Heart left ventricle (tissue), 16 donors: ENCODE measurements around the gene ISG15. TPM values are rescaled to one million over a fixed set of nuclear protein-coding genes. Genes with fewer than 3 reads are reported as not detected.
"Not testable (repeated sequence)": the region's sequence is repeated elsewhere in the genome, so short reads cannot be mapped to it uniquely, and the experiment has no call there.

ENCODE experiments used
- ATAC-seq, 4 donors: fragments of 200-7000 bp; cut with Tn5 transposase; one replicate each; pipeline ENCODE4 v1.9.1; 2020 to 2022; ENCODE audit warnings: moderate library complexity in 4 of 4, mild to moderate bottlenecking in 3 of 4, moderate number of reproducible peaks in 1 of 4
- DNase-seq, 5 donors: peaks; one replicate each; pipeline ENCODE4 v3.0.0-alpha.2; 2020
- H3K27ac ChIP-seq, 12 donors: fragments of 200-600 bp; sonication (generic) in 4 of 12; one replicate each; pipeline versions ENCODE4 v1.5.0 to v1.8.0; 2016 to 2022; ENCODE audit warnings: mild to moderate bottlenecking in 2 of 12
- H3K27me3 ChIP-seq, 9 donors: fragments of 200-600 bp; sonication (generic) in 2 of 9; one replicate each; pipeline versions ENCODE4 v1.5.1 to v1.8.0; 2016 to 2022; ENCODE audit warnings: mild to moderate bottlenecking in 3 of 9
- H3K36me3 ChIP-seq, 9 donors: fragments of 200-600 bp; sonication (generic) in 2 of 9; one replicate each; pipeline versions ENCODE4 v1.5.0 to v1.8.0; 2018 to 2022; ENCODE audit warnings: mild to moderate bottlenecking in 2 of 9
- H3K4me1 ChIP-seq, 12 donors: fragments of 200-600 bp; sonication (generic) in 4 of 12; one replicate each; pipeline versions ENCODE4 v1.5.0 to v1.8.0; 2016 to 2022; ENCODE audit warnings: mild to moderate bottlenecking in 3 of 12
- H3K4me3 ChIP-seq, 12 donors: fragments of 200-600 bp; sonication (generic) in 4 of 12; one replicate each; pipeline versions ENCODE4 v1.5.0 to v1.8.0; 2017 to 2022; ENCODE audit warnings: mild to moderate bottlenecking in 9 of 12, moderate library complexity in 4 of 12
- H3K9me3 ChIP-seq, 12 donors: fragments of 200-600 bp; sonication (generic) in 4 of 12; one replicate each; pipeline versions ENCODE4 v1.5.0 to v1.8.0; 2016 to 2022; ENCODE audit warnings: mild to moderate bottlenecking in 1 of 12
- CTCF ChIP-seq, 12 donors: fragments of 200-600 bp; sonication (generic) in 4 of 12; IDR thresholded peaks; one replicate each; pipeline versions ENCODE4 v1.5.0 to v1.8.0; 2018 to 2022; ENCODE audit warnings: antibody characterized with exemption in 12 of 12, mild to moderate bottlenecking in 5 of 12
- POLR2A ChIP-seq, 2 donors: fragments of 450-650 bp; IDR thresholded peaks; one replicate each; pipeline ENCODE4 v1.6.1; 2017; ENCODE audit warnings: antibody characterized with exemption in 2 of 2, mild to moderate bottlenecking in 2 of 2, moderate library complexity in 2 of 2
- WGBS, 4 donors: extraction: QIAGEN DNeasy Blood & Tissue Kit in 2 of 4; methylation state at CpG; one replicate each; pipeline versions ENCODE4 v1.1.5 to v1.1.7; 2013 to 2018; 5-methylcytosine and 5-hydroxymethylcytosine counted together
- intact Hi-C, 10 donors: fragments of 100-400 bp; cut with DNase I; formaldehyde crosslinking; loops; one replicate each; pipeline versions ENCODE4 v1.11.1 to v1.14.2; 2022
- polyA plus RNA-seq, 2 donors: library from polyadenylated mRNA; stranded (reverse); fragments of 200-250 nt; gene quantifications; one replicate each; pipeline ENCODE4 v1.2.3, GENCODE V29; 2013
- total RNA-seq, 9 donors: library from RNA; depleted of rRNA in 2 of 9; stranded (reverse); fragments of >200 nt in 2 of 9; fragmentation: NEBNext Ultra II Directional in 3 of 9; extraction: Animal tissue kit (Norgen Biotek cat#: 25700) in 3 of 9; gene quantifications; one replicate each; pipeline versions ENCODE4 v1.1.0 to v1.2.4, GENCODE V29; 2016 to 2023
- donor health status: ischemic (EF 13 %, LVEDD 7.1; RV severe dilation, severe dysfunction).
- donor health status: healthy with polysubstance abuse.
- donor health status: DM: no; HTN: yes; CAD: no.
- donor health status: DM: no; HTN: no; CAD: no.
- donor health status: ischemic (EF 25% LVEDD 6.9; RV normal size, moderate dysfunction).
- donor health status: ischemic (EF 25% LVEDD 5.7; RV mildly dilated, moderate dysfunction).
- donor health status: healthy.
- donor health status: DM: yes; HTN: yes; CAD: no.
- donor health status: ischemic (EF 35%, LVEDD 5.7; RV mildly dilated, moderate dysfunction).
- donor health status: nonischemic (EF 11% LVEDD 7.7; RV severe dilation, severe dysfunction).
- donor health status: DM: yes; HTN: yes; CAD: no.
- donor health status: PGD.
- donor health status: ischemic (EF 29% LVEDD 5.4; RV normal size, mild dysfunction).
- donor health status: nonischemic (EF 23%, LVEDD 6.1; RV moderate dilation, normal function).

The ISG15 gene
- total and polyA plus RNA-seq, 11 donors, result 17.0 to 189 (median 34.4) TPM

GRCh38 chr1:983798-984475 lies 29.4 kb upstream of the ISG15 start:
- no peak for TF ChIP-seq POLR2A (IDR thresholded peaks at IDR 0.05)
- TF ChIP-seq CTCF (IDR thresholded peaks at IDR 0.05), result peak; percentile 87 to 98 (median 92)
- peaks cover 0 to 12% (median 0%) of the 10 kb centered on the region in 9 donors for H3K27me3 ChIP-seq
- peaks cover 0 to 1% (median 0%) of the 10 kb centered on the region in 9 donors for H3K36me3 ChIP-seq
- DNase-seq (peak; percentile 44 to 75 (median 60)), ATAC-seq (no peak)
- H3K4me1 ChIP-seq, result peaks cover 0 to 34% (median 2%) of the 10 kb centered on the region in 12 donors
- WGBS, 4 donors, result 19 to 43% (median 27%) methylated on average over 14 to 29 of the region's 29 CpGs
- H3K9me3 ChIP-seq, result no peaks in the 10 kb centered on the region
- H3K4me3 ChIP-seq, result peak overlapping the region in 6 of 12 donors; percentile 10 to 45 (median 28)
- H3K27ac ChIP-seq, result peak overlapping the region in 3 of 12 donors; percentile 13 to 98 (median 19)
- intact Hi-C loops, result loop anchor here in 7 of 10 donors (1.0 to 10.0 kb wide), 6 partner anchors 17 to 311 kb away; partner anchors contain the start of gene HES4 (in 1 of the 7)

DNA sequence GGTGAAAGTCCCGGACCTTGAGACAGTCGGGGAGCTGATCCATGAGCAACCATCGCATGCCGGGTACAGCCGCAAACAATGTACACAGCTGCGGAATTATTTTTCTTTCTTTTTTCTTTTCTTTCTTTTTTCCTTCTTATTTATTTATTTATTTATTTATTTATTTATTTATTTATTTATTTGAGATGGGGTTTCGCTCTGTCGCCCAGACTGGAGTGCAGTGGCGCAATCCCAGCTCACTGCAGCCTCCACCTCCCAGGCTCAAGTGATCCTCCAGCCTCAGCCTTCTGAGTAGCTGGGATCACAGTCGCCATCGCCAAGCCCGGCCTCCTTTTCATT lies 28.9 kb upstream of the ISG15 start:
- peaks cover 0 to 11% (median 0%) of the 10 kb centered on the region in 9 donors for H3K27me3 ChIP-seq
- no peak for TF ChIP-seq POLR2A (IDR thresholded peaks at IDR 0.05)
- TF ChIP-seq CTCF (IDR thresholded peaks at IDR 0.05), result peak in 6 of 12 donors; percentile 4 to 46 (median 28)
- 51 to 61% (median 59%) methylated on average over 12 of the region's 12 CpGs for WGBS, 4 donors
- intact Hi-C loops, result loop anchor here in 7 of 10 donors (1.0 to 10.0 kb wide), 5 partner anchors 78 to 310 kb away; no protein-coding TSS in a partner anchor
- H3K36me3 ChIP-seq, result no peaks in the 10 kb centered on the region
- H3K9me3 ChIP-seq, result no peaks in the 10 kb centered on the region
- H3K4me1 ChIP-seq, result peaks cover 0 to 33% (median 2%) of the 10 kb centered on the region in 12 donors
- peak overlapping the region in 1 of 12 donors; percentile 98 for H3K27ac ChIP-seq
- ATAC-seq (no peak), DNase-seq (no peak)
- H3K4me3 ChIP-seq, result peak overlapping the region in 6 of 12 donors; percentile 10 to 45 (median 28)

- Histone ChIP-seq H3K4me3 (no peak overlapping the region), H3K4me1 (peaks cover 0 to 31% (median 2%) of the 10 kb centered on the region in 12 donors), H3K36me3 (no peaks in the 10 kb centered on the region), H3K9me3 (no peaks in the 10 kb centered on the region), H3K27me3 (peaks cover 0 to 9% (median 0%) of the 10 kb centered on the region in 9 donors), H3K27ac (no peak overlapping the region)
- TF ChIP-seq CTCF (IDR thresholded peaks at IDR 0.05), result no peak
- no peak for TF ChIP-seq POLR2A (IDR thresholded peaks at IDR 0.05)
- intact Hi-C loops, result loop anchor here in 7 of 10 donors (2.0 to 10.0 kb wide), 3 partner anchors 77 to 310 kb away; no protein-coding TSS in a partner anchor
- no peak for ATAC-seq
- peak in 1 of 5 donors; percentile 10 for DNase-seq
- WGBS, 4 donors, result 75 to 79% (median 77%) methylated on average over 13 of the region's 13 CpGs
These were observed 28.2 kb upstream of the ISG15 start for GRCh38 chr1:985126-985525.

DNA sequence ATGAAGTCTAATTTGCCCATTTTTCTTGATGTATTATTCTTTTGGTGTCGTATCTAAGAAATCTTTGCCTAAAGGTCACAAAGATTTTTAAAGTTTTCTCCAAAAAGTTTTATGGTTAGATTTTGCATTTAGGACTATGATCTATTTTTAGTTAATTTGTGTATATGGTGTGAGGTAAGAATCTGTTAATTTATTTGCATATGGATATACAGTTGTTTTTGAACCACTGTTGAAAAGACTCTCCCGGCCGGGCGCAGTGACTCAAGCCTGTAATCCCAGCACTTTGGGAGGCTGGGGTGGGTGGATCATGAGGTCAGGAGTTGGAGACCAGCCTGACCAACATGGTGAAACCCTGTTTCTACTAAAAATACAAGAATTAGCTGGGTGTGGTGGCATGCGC lies 25.2 kb upstream of the ISG15 start:
- DNase-seq, H3K36me3 ChIP-seq, ATAC-seq, H3K27me3 ChIP-seq, H3K4me3 ChIP-seq, H3K27ac ChIP-seq: not testable (repeated sequence)
- Histone ChIP-seq H3K4me1 (peaks cover 0 to 12% (median 0%) of the 10 kb centered on the region in 12 donors), H3K9me3 (peaks cover 0 to 11% (median 3%) of the 10 kb centered on the region in 12 donors)
- intact Hi-C loops, result loop anchor here in 4 of 10 donors (5.0 to 10.0 kb wide), 2 partner anchors 74 to 307 kb away; no protein-coding TSS in a partner anchor
- 78 to 89% (median 85%) methylated on average over 5 of the region's 5 CpGs for WGBS, 4 donors

GRCh38 chr1:991275-991674 lies 22.0 kb upstream of the ISG15 start:
- H3K27ac ChIP-seq, H3K36me3 ChIP-seq, H3K4me1 ChIP-seq, DNase-seq, intact Hi-C loops, H3K27me3 ChIP-seq, ATAC-seq, H3K4me3 ChIP-seq: not testable (repeated sequence)
- 91 to 98% (median 96%) methylated on average over 6 of the region's 6 CpGs for WGBS, 4 donors
- H3K9me3 ChIP-seq, result peaks cover 0 to 11% (median 3%) of the 10 kb centered on the region in 12 donors
